ENCODE measurements around the gene ERG28.

DNA sequence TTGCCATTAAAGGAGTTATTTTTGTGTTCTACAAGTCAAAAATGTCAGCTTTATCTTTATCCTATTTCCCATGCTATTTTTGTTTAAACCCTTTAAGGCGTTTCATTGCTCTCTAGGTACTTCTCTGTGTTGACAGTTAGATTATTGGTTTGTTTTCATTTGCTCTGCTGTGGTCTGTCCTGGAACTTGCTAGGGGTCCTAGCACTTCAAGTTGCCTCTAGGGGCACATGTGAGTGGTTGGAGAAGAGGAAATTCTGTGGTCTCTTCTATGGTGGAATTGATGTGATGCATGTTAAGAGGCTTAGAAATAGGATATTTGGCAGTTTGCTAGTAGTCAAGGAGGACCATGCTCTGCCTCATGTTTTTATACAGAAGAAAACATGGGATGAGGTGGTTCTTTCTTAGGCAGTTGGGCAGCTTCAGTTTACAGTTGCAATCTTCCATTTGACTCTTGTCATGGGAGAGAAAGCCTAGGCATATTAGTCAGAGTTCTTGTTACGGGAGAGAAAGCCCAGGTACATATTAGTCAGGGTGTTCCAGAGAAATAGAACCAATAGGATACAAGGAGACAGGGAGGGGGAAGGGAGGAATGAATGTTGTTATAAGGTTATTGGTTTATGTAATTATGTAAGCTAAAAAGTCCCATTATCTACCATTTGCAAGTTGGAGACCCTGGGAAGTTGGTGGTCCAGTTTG lies 14.7 kb upstream of the ERG28 start:
- TF ChIP-seq, protein P1, sequence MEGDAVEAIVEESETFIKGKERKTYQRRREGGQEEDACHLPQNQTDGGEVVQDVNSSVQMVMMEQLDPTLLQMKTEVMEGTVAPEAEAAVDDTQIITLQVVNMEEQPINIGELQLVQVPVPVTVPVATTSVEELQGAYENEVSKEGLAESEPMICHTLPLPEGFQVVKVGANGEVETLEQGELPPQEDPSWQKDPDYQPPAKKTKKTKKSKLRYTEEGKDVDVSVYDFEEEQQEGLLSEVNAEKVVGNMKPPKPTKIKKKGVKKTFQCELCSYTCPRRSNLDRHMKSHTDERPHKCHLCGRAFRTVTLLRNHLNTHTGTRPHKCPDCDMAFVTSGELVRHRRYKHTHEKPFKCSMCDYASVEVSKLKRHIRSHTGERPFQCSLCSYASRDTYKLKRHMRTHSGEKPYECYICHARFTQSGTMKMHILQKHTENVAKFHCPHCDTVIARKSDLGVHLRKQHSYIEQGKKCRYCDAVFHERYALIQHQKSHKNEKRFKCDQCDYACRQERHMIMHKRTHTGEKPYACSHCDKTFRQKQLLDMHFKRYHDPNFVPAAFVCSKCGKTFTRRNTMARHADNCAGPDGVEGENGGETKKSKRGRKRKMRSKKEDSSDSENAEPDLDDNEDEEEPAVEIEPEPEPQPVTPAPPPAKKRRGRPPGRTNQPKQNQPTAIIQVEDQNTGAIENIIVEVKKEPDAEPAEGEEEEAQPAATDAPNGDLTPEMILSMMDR (IDR thresholded peaks at IDR 0.05 in 4 of 5, conservative IDR thresholded peaks at IDR 0.05 in 1 of 5) = no peak
- TF ChIP-seq POLR2A (IDR thresholded peaks at IDR 0.05) = no peak

Data from gastrocnemius medialis (tissue), 4 donors.